Type B pancreatic cell (in vitro differentiated cells): Measurements from ENCODE around the gene SLC9A8. TPM values are rescaled to one million over a fixed set of nuclear protein-coding genes. Genes with fewer than 3 reads are reported as not detected.

Source experiments
- DNase-seq: peaks from one replicate; pipeline ENCODE4 v3.0.0; 2021; ENCODE audit warnings: mixed read lengths; ENCODE audit not compliant: unreplicated experiment; ENCODE audit errors: extremely low spot score
- H3K27ac Mint-ChIP-seq: 2 replicates; pipeline ENCODE4 v1.8.0; 2021; ENCODE audit warnings: mild to moderate bottlenecking, mixed read lengths
- H3K27me3 Mint-ChIP-seq: 2 replicates; pipeline ENCODE4 v1.8.0; 2021; ENCODE audit warnings: mixed read lengths
- H3K36me3 Mint-ChIP-seq: 2 replicates; pipeline ENCODE4 v1.8.0; 2021; ENCODE audit warnings: mixed read lengths
- H3K4me1 Mint-ChIP-seq: one replicate; pipeline ENCODE4 v1.8.0; 2021; ENCODE audit warnings: mixed read lengths; ENCODE audit not compliant: unreplicated experiment
- H3K4me3 Mint-ChIP-seq: 2 replicates; pipeline ENCODE4 v1.8.0; 2021; ENCODE audit warnings: mild to moderate bottlenecking, mixed read lengths
- H3K9me3 Mint-ChIP-seq: 2 replicates; pipeline ENCODE4 v1.8.0; 2021; ENCODE audit warnings: mixed read lengths
- total RNA-seq: library from RNA; stranded (reverse); gene quantifications from 2 replicates; pipeline ENCODE4 v1.2.1, GENCODE V29; 2021; ENCODE audit warnings: low replicate concordance
- TF ChIP-seq, protein P1 (sequence below): fragments of 200-600 bp; sonication (generic); conservative IDR thresholded peaks from 2 replicates; pipeline ENCODE4 v1.5.0; 2021; ENCODE audit warnings: antibody characterized with exemption, mild to moderate bottlenecking

The SLC9A8 gene
- total RNA-seq, 1 donor from 2014 or later: 8.6 TPM

DNA sequence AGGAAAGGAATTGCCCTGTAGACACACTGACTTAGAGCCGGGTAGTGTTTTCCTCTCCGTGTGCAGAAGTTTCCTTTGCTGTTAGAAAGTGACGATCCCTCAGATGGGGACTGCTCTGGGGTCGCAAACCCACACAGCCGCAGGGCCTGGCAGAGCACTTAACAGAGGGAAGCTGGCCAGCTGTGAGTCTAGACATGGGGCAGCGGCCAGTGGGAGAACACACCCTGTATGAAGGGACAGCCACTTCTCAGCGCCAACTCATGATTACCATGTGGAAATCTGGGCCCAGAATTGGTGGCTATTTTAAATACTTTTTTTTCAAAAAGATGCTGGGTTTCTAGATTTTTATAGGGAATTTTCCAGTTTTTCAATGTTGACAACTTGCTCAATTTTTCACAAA, 39.4 kb downstream of the SLC9A8 start:
- no peaks in the 10 kb centered on the region for H3K27me3 Mint-ChIP-seq
- peaks cover 19% of the 10 kb centered on the region for H3K36me3 Mint-ChIP-seq
- H3K4me3 Mint-ChIP-seq: no peak overlapping the region
- no peaks in the 10 kb centered on the region for H3K9me3 Mint-ChIP-seq
- H3K27ac Mint-ChIP-seq: peak overlapping the region; percentile 21
- no peak for DNase-seq
- TF ChIP-seq, protein P1, sequence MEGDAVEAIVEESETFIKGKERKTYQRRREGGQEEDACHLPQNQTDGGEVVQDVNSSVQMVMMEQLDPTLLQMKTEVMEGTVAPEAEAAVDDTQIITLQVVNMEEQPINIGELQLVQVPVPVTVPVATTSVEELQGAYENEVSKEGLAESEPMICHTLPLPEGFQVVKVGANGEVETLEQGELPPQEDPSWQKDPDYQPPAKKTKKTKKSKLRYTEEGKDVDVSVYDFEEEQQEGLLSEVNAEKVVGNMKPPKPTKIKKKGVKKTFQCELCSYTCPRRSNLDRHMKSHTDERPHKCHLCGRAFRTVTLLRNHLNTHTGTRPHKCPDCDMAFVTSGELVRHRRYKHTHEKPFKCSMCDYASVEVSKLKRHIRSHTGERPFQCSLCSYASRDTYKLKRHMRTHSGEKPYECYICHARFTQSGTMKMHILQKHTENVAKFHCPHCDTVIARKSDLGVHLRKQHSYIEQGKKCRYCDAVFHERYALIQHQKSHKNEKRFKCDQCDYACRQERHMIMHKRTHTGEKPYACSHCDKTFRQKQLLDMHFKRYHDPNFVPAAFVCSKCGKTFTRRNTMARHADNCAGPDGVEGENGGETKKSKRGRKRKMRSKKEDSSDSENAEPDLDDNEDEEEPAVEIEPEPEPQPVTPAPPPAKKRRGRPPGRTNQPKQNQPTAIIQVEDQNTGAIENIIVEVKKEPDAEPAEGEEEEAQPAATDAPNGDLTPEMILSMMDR: no peak
- peaks cover 32% of the 10 kb centered on the region for H3K4me1 Mint-ChIP-seq

DNA sequence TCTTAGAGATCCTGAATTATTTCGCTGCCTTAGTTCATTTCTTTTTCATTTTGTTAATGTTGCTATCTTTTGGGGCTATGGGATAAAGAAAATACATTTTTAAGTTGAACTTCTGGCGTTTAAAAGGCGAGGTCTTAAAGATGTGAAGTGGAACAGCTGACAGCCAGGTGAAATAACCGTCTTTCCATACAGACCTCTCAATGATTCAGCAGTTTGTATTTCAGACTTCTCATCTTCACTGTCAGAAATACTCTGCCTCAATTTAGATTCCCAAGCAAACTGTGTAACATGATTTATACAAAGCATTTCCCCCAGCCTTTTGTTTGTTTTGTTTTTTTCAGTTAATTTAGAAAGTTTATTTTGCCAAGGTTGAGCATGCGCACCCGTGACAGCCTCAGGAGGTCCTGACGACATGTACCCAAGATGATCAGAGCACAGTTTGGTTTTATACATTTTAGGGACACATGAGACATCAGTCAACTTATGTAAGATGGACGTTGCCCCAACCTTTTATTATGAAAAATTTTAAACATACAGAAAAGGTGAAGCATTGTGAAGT, 40.0 kb downstream of the SLC9A8 start:
- TF ChIP-seq, protein P1: no peak
- Mint-ChIP-seq H3K36me3 (peaks cover 19% of the 10 kb centered on the region), H3K27ac (peak overlapping the region; percentile 21), H3K4me3 (no peak overlapping the region), H3K9me3 (no peaks in the 10 kb centered on the region), H3K27me3 (no peaks in the 10 kb centered on the region), H3K4me1 (peaks cover 32% of the 10 kb centered on the region)
- no peak for DNase-seq

DNA sequence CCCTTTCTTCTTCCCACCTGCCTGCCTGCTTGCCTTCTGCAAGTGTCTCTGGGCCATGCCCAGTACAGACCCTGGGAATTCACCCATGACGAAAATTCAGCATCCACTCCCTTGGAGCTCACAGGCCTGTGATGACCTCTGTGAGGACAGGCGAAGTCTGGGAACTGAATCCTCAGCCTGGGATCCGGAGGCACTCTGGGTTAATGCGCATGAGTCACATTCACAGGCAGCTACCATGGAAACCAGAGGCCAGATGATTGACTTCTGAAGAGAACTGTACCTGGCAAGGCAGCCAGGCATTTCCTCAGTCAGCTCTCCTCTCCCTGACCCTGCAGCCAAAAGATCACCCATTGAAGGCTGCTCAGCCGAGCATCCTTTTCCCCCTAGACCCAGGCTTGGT, 41.0 kb downstream of the SLC9A8 start:
- Mint-ChIP-seq H3K9me3 (no peaks in the 10 kb centered on the region), H3K4me1 (peaks cover 32% of the 10 kb centered on the region), H3K4me3 (no peak overlapping the region), H3K36me3 (peaks cover 17% of the 10 kb centered on the region), H3K27ac (peak overlapping the region; percentile 81), H3K27me3 (no peaks in the 10 kb centered on the region)
- TF ChIP-seq, protein P1: no peak
- DNase-seq: no peak

DNA sequence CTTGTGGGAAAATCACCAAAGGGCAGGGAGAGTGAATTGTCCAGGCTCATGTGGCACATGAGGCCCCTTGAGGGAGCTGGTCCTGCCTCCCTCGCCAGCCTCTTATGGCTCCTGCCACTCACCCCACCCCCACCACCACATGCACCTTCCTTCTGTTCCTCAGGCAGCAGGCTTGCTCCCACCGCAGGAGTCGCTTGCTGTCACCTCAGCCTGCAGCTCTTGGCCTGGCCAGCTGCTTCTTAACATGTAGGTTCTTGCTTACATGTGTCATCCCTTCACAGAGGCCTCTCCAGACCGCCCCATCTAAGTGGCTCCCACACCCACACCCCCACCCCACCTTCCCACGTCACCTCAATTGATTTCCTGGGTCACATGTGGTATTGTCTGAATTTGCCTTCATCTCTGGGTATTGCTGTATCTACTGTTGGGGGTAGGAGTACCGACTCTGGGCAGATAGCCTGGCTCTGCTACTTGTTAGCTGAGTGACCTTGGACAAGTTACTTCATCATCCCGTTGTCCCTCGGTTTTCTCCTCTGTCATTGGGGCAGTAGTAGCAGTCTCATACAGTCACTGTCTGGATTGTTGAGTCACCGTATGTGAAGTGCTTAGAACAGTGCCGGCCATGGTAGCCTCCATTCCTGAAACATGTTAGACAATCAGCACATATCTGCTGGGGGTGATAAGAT, 41.7 kb downstream of the SLC9A8 start:
- Mint-ChIP-seq H3K4me1 (peaks cover 31% of the 10 kb centered on the region), H3K9me3 (no peaks in the 10 kb centered on the region), H3K36me3 (peaks cover 13% of the 10 kb centered on the region), H3K27ac (peak overlapping the region; percentile 81), H3K4me3 (no peak overlapping the region), H3K27me3 (no peaks in the 10 kb centered on the region)
- TF ChIP-seq, protein P1: no peak
- no peak for DNase-seq

DNA sequence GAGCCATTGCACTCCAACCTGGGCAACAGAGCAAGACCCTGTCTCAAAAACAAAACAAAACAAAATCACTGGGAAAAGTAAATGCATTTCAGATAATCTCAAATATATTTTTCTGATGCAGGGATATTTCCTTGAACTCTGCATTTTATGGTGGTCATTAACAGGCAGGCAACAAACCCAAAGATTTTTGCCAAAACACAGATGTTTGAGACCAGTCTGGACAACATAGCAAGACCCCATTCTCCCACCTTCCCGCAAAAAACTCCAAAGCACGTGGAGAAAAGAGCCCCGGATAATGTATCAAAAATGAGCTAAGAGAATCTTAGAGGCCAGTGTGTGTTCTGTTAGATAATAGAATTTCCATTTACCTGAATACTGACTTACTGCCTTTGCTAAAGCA, 44.3 kb downstream of the SLC9A8 start:
- Mint-ChIP-seq H3K9me3 (no peaks in the 10 kb centered on the region), H3K27ac (no peak overlapping the region), H3K36me3 (peaks cover 21% of the 10 kb centered on the region), H3K4me3 (no peak overlapping the region), H3K4me1 (peaks cover 37% of the 10 kb centered on the region), H3K27me3 (no peaks in the 10 kb centered on the region)
- no peak for DNase-seq
- TF ChIP-seq, protein P1: no peak
